Measurements from ENCODE around the gene PLXNA4. TPM values are rescaled to one million over a fixed set of nuclear protein-coding genes. Genes with fewer than 3 reads are reported as not detected.

Gene PLXNA4
- total and polyA plus RNA-seq, 2 experiments from 2014 or later: 7.3 to 33.3 TPM

DNA sequence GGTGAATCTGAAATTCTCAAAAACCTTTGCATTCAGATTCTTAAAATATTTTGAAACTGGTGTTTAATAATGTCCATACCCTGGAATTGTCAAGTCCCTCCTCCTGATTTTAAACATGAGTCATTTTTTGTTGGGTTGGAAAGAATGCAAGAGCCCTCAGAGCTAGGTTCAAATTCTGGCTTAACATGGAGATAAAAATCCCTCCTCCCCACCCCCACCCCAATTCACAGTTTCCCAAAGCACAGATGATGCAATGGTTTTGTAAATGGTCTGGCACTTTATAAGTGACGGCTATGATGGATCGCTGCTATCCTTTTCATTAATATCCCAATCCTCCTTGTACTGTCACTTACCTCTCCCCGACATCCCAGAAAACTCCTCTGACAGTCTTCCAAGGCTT lies 332.8 kb downstream of the PLXNA4 start:
- Histone ChIP-seq H3K36me3 (no peaks in the 10 kb centered on the region), H3K27me3 (no peaks in the 10 kb centered on the region), H3K27ac (no peak overlapping the region), H3K4me3 (no peak overlapping the region), H3K4me1 (ENCODE audit: low read depth) (peaks cover 15% of the 10 kb centered on the region), H3K9me3 (ENCODE audit: low read depth) (no peaks in the 10 kb centered on the region)
- no peak for TF ChIP-seq CTCF (IDR thresholded peaks at IDR 0.05; ENCODE audit: low read depth, low read length)
- DNase-seq (ENCODE audit: low read depth in 1 of 2, low spot score in 1 of 2): peak in 1 of 2 donors; percentile 70

DNA sequence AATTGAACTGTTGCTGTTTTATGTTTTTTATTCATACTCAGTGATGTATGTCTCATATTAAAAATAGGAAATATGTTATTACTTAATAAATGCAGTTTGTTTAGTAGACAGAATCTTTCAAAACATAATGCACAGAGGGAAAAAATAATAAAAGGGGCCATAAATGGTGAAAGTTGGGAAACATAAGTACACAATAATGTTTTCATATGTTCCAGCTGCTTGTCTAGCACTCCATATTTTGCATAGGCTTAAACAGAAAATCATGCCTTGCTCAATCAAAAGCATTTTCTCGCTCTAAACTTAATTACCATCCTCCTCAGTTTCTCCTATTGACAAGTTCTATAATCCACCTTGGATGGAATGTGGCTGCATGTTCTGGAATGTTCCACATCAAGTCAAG lies 333.2 kb downstream of the PLXNA4 start:
- Histone ChIP-seq H3K27me3 (no peaks in the 10 kb centered on the region), H3K27ac (no peak overlapping the region), H3K36me3 (no peaks in the 10 kb centered on the region), H3K9me3 (ENCODE audit: low read depth) (no peaks in the 10 kb centered on the region), H3K4me3 (no peak overlapping the region), H3K4me1 (ENCODE audit: low read depth) (peaks cover 15% of the 10 kb centered on the region)
- DNase-seq (ENCODE audit: low read depth in 1 of 2, low spot score in 1 of 2): no peak
- no peak for TF ChIP-seq CTCF (IDR thresholded peaks at IDR 0.05; ENCODE audit: low read depth, low read length)

DNA sequence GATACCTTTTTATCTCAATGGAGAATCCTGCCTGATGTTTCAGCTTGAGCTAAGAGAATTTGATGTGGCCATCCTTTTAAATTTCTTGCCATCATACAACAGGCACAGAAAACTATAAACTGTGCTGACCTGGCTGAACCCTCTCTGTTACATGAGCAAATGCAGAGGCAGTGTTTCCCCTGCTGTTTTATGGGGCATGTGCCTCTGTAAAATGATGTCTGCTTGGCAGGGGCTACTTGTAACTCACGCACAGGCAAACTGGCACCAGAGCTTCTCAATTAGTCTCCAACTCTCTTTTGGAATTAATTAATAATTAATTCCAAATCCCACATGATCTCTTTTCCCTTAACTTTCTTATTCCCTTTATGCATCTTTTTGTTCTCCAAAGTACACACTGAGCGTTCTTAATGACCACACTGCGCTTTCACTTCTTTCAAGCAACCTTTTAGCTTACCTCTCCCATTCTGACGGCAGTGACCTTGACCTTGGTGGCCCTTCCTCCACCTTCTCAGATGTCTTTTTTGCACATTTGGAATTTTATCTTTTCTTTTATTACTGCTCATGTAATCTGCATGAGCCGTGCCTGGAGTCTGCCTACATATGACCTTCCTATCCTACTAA lies 334.0 kb downstream of the PLXNA4 start:
- no peak for DNase-seq (ENCODE audit: low read depth in 1 of 2, low spot score in 1 of 2)
- H3K27ac ChIP-seq: no peak overlapping the region
- H3K27me3 ChIP-seq: no peaks in the 10 kb centered on the region
- H3K4me1 ChIP-seq (ENCODE audit: low read depth): peaks cover 16% of the 10 kb centered on the region
- H3K36me3 ChIP-seq: no peaks in the 10 kb centered on the region
- H3K9me3 ChIP-seq (ENCODE audit: low read depth): no peaks in the 10 kb centered on the region
- H3K4me3 ChIP-seq: no peak overlapping the region
- TF ChIP-seq CTCF (IDR thresholded peaks at IDR 0.05; ENCODE audit: low read depth, low read length): no peak

DNA sequence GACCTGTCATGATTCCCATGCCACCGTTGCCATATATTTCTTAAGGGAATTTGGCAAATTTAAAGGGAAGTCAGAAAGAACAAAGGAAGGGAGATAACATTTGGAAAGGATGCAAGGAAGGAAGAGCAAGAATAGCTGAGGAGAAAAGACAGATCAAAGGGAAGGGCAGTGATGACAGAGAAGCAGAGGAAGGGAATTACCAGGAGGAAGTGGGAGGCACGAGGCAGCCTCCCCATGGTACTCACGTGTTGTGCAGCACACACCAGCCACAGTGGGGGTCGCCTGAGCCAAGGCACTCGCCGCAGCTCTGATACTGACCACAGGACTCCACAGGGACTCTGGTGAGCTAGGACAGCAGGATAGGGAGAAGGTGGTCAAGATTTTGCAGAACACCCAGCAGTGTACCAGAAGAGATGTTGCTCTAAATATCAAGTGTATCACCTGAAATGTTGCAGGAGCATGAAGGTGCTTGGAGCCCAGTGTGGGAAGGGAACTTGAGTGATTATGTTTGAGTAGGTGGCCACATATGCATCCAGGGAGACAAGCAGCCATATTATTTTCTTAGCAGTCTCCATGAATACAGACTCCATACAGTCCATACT lies 335.3 kb downstream of the PLXNA4 start:
- peak in 1 of 2 donors; percentile 7 for DNase-seq (ENCODE audit: low read depth in 1 of 2, low spot score in 1 of 2)
- no peak overlapping the region for H3K27ac ChIP-seq
- H3K4me3 ChIP-seq: no peak overlapping the region
- TF ChIP-seq CTCF (IDR thresholded peaks at IDR 0.05; ENCODE audit: low read depth, low read length): no peak
- H3K4me1 ChIP-seq (ENCODE audit: low read depth): peaks cover 20% of the 10 kb centered on the region
- no peaks in the 10 kb centered on the region for H3K27me3 ChIP-seq
- H3K9me3 ChIP-seq (ENCODE audit: low read depth): no peaks in the 10 kb centered on the region
- no peaks in the 10 kb centered on the region for H3K36me3 ChIP-seq

GRCh38 chr7:132240262-132240661 lies 336.0 kb downstream of the PLXNA4 start:
- no peak for TF ChIP-seq CTCF (IDR thresholded peaks at IDR 0.05; ENCODE audit: low read depth, low read length)
- no peak overlapping the region for H3K27ac ChIP-seq
- no peaks in the 10 kb centered on the region for H3K27me3 ChIP-seq
- no peaks in the 10 kb centered on the region for H3K9me3 ChIP-seq (ENCODE audit: low read depth)
- H3K4me3 ChIP-seq: no peak overlapping the region
- H3K36me3 ChIP-seq: no peaks in the 10 kb centered on the region
- H3K4me1 ChIP-seq (ENCODE audit: low read depth): peaks cover 20% of the 10 kb centered on the region
- no peak for DNase-seq (ENCODE audit: low read depth in 1 of 2, low spot score in 1 of 2)
